Breast epithelium (tissue), 3 donors: ENCODE results near the gene KCTD11.

Experiments
- CTCF ChIP-seq, 3 donors: fragments of 450-650 bp; IDR thresholded peaks; one replicate each; pipeline ENCODE4 v1.5.1; 2016 to 2017; ENCODE audit warnings: antibody characterized with exemption in 3 of 3, mild to moderate bottlenecking in 3 of 3, moderate library complexity in 3 of 3
- POLR2AphosphoS5 ChIP-seq, 3 donors: sonication (generic); formaldehyde crosslinking; IDR thresholded peaks; one replicate each; pipeline ENCODE4 v1.6.1; 2017; ENCODE audit warnings: antibody characterized with exemption in 3 of 3

DNA sequence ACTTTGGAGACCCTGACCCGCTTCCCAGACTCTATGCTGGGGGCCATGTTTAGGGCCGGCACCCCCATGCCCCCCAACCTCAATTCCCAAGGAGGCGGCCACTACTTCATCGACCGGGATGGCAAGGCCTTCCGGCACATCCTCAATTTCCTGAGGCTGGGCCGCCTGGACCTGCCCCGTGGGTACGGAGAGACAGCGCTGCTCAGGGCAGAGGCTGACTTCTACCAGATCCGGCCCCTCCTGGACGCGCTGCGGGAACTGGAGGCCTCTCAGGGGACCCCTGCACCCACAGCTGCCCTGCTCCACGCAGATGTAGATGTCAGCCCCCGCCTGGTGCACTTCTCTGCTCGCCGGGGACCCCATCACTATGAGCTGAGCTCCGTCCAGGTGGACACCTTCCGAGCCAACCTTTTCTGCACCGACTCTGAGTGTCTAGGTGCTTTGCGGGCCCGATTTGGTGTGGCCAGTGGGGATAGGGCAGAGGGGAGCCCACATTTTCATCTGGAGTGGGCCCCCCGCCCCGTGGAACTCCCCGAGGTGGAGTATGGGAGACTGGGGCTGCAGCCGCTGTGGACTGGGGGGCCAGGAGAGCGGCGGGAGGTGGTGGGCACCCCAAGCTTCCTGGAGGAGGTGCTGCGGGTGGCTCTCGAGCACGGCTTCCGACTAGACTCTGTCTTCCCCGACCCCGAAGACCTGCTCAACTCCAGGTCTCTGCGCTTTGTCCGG is 1.1 kb downstream of the KCTD11 start:
- TF ChIP-seq POLR2AphosphoS5 (IDR thresholded peaks at IDR 0.05) (no peak), CTCF (IDR thresholded peaks at IDR 0.05) (no peak)
